ENCODE results near the gene TLE3.

- TF ChIP-seq, protein P1, sequence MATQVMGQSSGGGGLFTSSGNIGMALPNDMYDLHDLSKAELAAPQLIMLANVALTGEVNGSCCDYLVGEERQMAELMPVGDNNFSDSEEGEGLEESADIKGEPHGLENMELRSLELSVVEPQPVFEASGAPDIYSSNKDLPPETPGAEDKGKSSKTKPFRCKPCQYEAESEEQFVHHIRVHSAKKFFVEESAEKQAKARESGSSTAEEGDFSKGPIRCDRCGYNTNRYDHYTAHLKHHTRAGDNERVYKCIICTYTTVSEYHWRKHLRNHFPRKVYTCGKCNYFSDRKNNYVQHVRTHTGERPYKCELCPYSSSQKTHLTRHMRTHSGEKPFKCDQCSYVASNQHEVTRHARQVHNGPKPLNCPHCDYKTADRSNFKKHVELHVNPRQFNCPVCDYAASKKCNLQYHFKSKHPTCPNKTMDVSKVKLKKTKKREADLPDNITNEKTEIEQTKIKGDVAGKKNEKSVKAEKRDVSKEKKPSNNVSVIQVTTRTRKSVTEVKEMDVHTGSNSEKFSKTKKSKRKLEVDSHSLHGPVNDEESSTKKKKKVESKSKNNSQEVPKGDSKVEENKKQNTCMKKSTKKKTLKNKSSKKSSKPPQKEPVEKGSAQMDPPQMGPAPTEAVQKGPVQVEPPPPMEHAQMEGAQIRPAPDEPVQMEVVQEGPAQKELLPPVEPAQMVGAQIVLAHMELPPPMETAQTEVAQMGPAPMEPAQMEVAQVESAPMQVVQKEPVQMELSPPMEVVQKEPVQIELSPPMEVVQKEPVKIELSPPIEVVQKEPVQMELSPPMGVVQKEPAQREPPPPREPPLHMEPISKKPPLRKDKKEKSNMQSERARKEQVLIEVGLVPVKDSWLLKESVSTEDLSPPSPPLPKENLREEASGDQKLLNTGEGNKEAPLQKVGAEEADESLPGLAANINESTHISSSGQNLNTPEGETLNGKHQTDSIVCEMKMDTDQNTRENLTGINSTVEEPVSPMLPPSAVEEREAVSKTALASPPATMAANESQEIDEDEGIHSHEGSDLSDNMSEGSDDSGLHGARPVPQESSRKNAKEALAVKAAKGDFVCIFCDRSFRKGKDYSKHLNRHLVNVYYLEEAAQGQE (IDR thresholded peaks at IDR 0.05; ENCODE audit: low read depth, low read length) = no peak
- TF ChIP-seq CTCF (IDR thresholded peaks at IDR 0.05) = no peak
- no peak for TF ChIP-seq RAD21 (IDR thresholded peaks at IDR 0.05; ENCODE audit: low read length)
- TF ChIP-seq YY1 (IDR thresholded peaks at IDR 0.05; ENCODE audit: low read depth) = no peak
- TF ChIP-seq IRF3 (IDR thresholded peaks at IDR 0.05; ENCODE audit: low read depth, low read length) = no peak
- TF ChIP-seq USF2 (IDR thresholded peaks at IDR 0.05; ENCODE audit: borderline replicate concordance, low read depth, low read length) = no peak
- no peak for TF ChIP-seq RFX5 (IDR thresholded peaks at IDR 0.05; ENCODE audit: low read length)
- no peak for TF ChIP-seq CHD2 (IDR thresholded peaks at IDR 0.05; ENCODE audit: low read length, partially characterized antibody)
Observed at GRCh38 chr15:70054884-70055387, 42.8 kb downstream of the TLE3 start.
